Body of pancreas (tissue), 4 donors: Measurements from ENCODE around the gene GALNT17.

ENCODE experiments used
- POLR2A ChIP-seq, 3 donors: fragments of 450-650 bp; IDR thresholded peaks; one replicate each; pipeline ENCODE4 v1.6.1; 2016; ENCODE audit warnings: antibody characterized with exemption in 3 of 3, mild to moderate bottlenecking in 2 of 3
- TF ChIP-seq, protein P1 (sequence below), 7 experiments: fragments of 450-650 bp in 4 of 7; fragments of 200-600 bp in 3 of 7; sonication (generic) in 3 of 7; IDR thresholded peaks; one replicate each; pipeline ENCODE4 v1.5.1; 2016 to 2019; ENCODE audit warnings: antibody characterized with exemption in 7 of 7

DNA sequence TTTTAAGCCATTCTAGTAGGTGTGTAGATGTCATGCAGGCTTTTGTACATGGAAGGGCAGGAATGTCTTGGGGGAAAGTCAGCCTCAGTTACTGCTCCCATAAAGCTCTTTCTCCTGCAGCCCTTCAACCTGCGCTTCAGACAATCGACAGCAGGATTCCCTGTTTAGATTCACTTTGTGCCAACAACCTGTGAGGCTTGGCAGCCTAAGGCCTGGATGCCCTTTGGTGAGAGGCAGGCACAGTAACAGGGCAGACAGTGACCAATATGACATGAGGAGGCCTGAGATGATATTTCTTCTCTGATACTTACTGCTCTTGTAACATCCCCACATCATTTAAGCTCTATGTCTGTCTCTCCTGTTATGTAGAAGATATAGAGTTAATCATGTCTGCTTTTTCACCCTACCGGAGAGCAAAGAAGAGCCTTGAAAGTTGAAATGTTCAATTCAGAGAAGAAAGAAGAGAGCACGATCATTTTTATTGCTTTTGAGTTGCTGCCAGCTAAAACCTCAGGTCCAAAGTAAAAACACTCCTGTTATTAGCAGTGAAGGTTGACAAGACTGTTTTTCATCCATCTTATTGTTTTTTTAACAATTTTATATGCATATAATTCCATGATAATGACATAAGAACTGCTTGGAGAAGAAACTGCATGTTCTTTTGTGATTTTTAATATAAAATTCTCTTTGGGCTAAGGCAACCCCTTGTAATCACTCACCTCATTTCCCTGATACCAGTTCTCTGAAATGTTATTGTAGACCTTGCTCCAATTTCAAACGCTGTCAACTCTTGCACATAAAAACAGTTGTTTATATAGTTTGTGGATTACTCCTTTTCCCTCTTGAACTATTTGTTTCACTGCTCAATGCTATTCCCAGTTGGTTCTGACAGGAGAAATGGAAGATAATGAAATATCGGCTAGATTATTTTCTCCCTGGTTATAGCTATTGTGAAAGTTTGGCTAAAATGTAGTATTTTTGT lies 140.9 kb downstream of the GALNT17 start:
- TF ChIP-seq, protein P1, sequence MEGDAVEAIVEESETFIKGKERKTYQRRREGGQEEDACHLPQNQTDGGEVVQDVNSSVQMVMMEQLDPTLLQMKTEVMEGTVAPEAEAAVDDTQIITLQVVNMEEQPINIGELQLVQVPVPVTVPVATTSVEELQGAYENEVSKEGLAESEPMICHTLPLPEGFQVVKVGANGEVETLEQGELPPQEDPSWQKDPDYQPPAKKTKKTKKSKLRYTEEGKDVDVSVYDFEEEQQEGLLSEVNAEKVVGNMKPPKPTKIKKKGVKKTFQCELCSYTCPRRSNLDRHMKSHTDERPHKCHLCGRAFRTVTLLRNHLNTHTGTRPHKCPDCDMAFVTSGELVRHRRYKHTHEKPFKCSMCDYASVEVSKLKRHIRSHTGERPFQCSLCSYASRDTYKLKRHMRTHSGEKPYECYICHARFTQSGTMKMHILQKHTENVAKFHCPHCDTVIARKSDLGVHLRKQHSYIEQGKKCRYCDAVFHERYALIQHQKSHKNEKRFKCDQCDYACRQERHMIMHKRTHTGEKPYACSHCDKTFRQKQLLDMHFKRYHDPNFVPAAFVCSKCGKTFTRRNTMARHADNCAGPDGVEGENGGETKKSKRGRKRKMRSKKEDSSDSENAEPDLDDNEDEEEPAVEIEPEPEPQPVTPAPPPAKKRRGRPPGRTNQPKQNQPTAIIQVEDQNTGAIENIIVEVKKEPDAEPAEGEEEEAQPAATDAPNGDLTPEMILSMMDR (IDR thresholded peaks at IDR 0.05): no peak
- no peak for TF ChIP-seq POLR2A (IDR thresholded peaks at IDR 0.05)
